Activated T-helper 2 cell treated with anti-CD3 and anti-CD28 coated beads, Interferon-gamma antibody, Interleukin-2, Interleukin-4, amounts not matched to agents 10 μg/mL and 5 μg/mL and 100 μg/mL, durations not matched to agents 14 hours and 24 hours and 36 hours (primary cell): ENCODE data around the gene HLCS. TPM values are rescaled to one million over a fixed set of nuclear protein-coding genes. Genes with fewer than 3 reads are reported as not detected.
"Not testable (repeated sequence)": the region's sequence is repeated elsewhere in the genome, so short reads cannot be mapped to it uniquely, and the experiment has no call there.

Experiments
- DNase-seq: peaks from one replicate; pipeline ENCODE4 v3.0.0; 2021; ENCODE audit warnings: low spot score
- H3K27ac Mint-ChIP-seq: one replicate; pipeline ENCODE4 v1.8.0; 2021; ENCODE audit warnings: mixed read lengths
- H3K27me3 Mint-ChIP-seq: one replicate; pipeline ENCODE4 v1.8.0; 2021; ENCODE audit warnings: low read depth, mixed read lengths
- H3K36me3 Mint-ChIP-seq: one replicate; pipeline ENCODE4 v1.8.0; 2021; ENCODE audit warnings: low read depth, mixed read lengths
- H3K4me1 Mint-ChIP-seq: one replicate; pipeline ENCODE4 v1.8.0; 2021; ENCODE audit warnings: low read depth, mixed read lengths
- H3K4me3 Mint-ChIP-seq: one replicate; pipeline ENCODE4 v1.8.0; 2021; ENCODE audit warnings: low read depth, mild to moderate bottlenecking, moderate library complexity, mixed read lengths
- H3K9me3 Mint-ChIP-seq: one replicate; pipeline ENCODE4 v1.8.0; 2021; ENCODE audit warnings: mixed read lengths
- intact Hi-C: fragments of 100-400 bp; cut with micrococcal nuclease; formaldehyde crosslinking; loops from one replicate; pipeline ENCODE4 v1.15.1; 2023
- total RNA-seq: library from RNA; stranded (reverse); gene quantifications from 2 replicates; pipeline ENCODE4 v1.2.3, GENCODE V29; 2022

The HLCS gene
- total RNA-seq, 1 donor from 2014 or later, result 17.2 TPM

DNA sequence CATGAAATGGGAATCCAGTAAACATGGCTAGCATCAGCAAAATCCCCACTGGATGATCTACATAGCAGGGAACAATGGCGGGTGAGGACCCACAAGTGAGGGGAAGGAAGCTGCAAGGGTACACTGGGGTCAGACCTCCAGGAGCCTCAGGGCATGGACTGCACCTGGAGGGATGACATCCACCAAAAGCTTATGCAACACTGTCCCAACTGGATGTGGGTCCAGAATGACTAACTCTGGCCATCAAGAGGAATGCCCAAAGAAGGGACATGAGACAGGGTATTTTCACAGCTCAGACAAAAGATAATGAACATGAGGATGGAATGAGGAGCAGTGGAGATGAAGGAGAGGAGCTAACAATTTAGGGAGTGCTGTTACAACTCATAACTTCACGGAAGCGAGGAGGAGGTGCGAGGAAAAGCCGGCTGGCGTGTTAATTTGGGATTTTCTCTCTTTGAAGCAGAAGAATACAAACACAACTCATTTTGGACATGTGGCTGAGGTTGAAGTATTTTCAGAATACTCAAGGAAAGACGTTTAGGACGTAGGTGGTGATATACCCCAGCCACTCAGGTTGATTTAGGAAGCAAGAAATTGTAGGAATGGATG is 5.7 kb downstream of the HLCS start:
- intact Hi-C loops, result loop anchor here (10.0 kb wide), 2 partner anchors 264 to 604 kb away; no protein-coding TSS in a partner anchor
- no peak overlapping the region for H3K4me3 Mint-ChIP-seq
- H3K36me3 Mint-ChIP-seq, result peaks cover 24% of the 10 kb centered on the region
- H3K4me1 Mint-ChIP-seq, result peaks cover 13% of the 10 kb centered on the region
- no peak overlapping the region for H3K27ac Mint-ChIP-seq
- no peaks in the 10 kb centered on the region for H3K27me3 Mint-ChIP-seq
- DNase-seq, result no peak
- H3K9me3 Mint-ChIP-seq, result no peaks in the 10 kb centered on the region

DNA sequence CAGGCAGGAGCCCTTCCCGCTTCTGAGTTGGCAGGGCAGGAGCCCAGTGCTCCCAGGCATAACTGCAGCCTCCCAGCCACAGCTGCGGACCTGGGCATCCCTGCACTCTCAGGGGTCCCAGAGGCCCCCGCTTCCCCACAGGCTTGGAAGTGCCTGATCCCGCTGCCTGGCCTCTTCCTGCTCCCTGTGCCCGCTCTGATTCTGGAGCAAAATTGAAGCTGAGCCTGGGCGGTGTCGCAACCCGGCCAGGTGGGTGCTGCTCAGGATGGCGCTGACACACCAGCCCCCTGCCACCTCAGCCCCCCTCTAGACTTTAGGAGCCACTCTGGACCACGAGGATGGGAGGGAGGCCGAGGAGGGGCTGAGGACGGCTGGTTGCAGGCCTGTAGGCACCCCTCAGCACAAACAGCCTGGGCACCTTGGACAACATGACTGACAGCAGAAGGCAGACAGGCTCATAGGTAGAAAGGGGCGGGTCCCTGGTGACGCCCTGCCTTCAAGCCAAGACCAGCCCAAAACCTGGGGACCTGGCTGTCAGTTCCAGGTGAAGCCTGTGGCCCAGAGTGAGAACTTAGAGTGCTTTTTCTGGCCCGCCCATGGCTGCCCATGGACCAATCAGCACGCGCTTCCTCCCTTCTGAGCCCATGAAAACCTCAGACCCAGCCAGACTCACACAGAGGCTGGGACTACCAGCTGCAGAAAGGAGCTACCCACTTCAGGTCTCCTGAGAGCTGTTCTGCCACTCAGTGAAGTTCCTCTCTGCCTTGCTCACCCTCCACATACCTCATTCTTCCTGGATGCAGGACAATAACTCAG is 7.2 kb downstream of the HLCS start:
- Mint-ChIP-seq H3K27me3 (no peaks in the 10 kb centered on the region), H3K36me3 (peaks cover 24% of the 10 kb centered on the region), H3K27ac (no peak overlapping the region), H3K4me1 (peaks cover 5% of the 10 kb centered on the region), H3K9me3 (no peaks in the 10 kb centered on the region), H3K4me3 (no peak overlapping the region)
- DNase-seq, result no peak
- intact Hi-C loops, result no loop called here

DNA sequence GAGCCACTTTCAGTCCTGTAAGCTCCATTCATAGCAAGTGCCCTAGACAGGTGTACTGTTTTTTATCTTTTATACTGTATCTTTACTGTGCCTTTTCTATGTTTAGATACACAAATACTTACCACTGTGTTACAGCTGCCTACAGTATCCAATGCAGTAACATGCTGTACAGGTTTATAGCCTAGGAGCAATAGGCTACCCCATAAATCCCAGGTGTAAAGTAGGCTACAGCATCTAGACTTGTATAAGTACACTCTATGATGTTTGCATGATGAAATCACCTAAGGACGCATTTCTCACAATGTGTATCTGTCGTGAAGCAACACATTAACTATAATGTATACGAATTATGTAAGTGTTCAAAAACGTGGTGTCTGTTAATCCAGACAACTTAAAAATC is 10.7 kb downstream of the HLCS start:
- Mint-ChIP-seq H3K27me3 (no peaks in the 10 kb centered on the region), H3K36me3 (peaks cover 19% of the 10 kb centered on the region)

DNA sequence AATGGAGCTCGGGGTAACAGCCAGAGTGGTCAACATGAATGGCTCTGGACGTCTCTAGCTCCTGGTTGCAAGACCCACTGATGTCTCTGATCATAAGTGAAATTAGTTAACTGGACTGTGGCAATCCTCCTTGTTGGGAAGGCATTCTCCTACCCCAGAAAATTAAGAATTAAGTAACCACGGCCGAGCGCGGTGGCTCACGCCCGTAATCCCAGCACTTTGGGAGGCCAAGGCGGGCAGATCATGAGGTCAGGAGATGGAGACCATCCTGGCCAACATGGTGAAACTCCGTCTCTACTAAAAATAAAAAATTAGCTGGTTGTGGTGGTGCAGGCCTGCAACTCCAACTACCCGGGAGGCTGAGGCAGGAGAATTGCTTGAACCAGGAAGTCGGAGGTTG is 14.1 kb downstream of the HLCS start:
- intact Hi-C loops, DNase-seq, H3K4me1 Mint-ChIP-seq, H3K27me3 Mint-ChIP-seq, H3K9me3 Mint-ChIP-seq, H3K27ac Mint-ChIP-seq, H3K4me3 Mint-ChIP-seq: not testable (repeated sequence)
- peaks cover 25% of the 10 kb centered on the region for H3K36me3 Mint-ChIP-seq

More for the DNA sequence above, 10.7 kb downstream of the HLCS start:
- H3K4me3 Mint-ChIP-seq, result no peak overlapping the region
- H3K9me3 Mint-ChIP-seq, result no peaks in the 10 kb centered on the region
- no peak overlapping the region for H3K27ac Mint-ChIP-seq
- no peak for DNase-seq
- peaks cover 3% of the 10 kb centered on the region for H3K4me1 Mint-ChIP-seq
- intact Hi-C loops, result no loop called here

DNA sequence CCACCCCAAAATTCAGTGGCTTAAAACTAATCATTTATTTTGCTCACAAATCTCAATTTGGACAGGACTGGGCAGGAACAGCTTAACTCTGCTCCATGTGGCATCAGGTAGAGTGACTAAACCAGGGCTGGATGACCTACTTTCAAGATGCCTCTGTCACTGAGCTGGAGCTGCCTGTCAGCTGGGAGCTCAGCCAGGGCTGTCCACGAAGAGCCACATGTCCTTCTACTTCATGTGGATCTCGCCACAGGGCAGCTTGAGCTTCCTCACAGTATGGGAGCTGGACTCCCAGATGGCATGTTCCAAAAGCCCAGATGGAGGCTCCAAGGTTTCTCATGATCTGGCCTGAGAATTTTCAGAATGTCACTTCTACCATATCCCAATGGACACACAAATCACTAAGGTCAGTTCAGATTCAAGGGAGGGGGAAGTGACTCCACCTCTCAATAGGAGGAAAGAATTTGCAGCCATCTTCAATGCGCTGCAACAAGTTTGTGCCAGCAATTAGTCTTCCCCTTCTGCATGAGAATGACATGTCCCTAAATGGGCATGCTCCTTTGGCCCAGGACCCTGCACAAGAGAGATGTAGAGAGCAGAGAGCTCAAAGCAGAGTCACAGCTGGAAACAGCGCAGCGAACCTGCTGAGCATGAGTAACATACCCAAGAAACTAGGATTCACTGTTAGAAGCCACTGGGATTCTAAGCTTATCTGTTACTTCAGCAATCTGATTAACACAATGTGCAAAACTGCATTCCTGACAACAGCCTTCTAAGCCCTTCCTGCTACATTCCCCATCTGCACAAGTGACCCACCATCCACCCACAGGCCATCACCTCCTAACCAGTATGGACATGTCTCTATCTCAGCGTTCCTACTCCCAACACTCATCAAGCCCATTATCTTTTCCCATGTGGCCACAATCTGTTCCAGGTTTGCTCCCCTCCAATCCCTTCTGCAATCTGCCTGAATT is 17.0 kb downstream of the HLCS start:
- Mint-ChIP-seq H3K27me3 (no peaks in the 10 kb centered on the region), H3K36me3 (peaks cover 33% of the 10 kb centered on the region), H3K9me3 (no peaks in the 10 kb centered on the region), H3K27ac (no peak overlapping the region), H3K4me1 (no peaks in the 10 kb centered on the region), H3K4me3 (no peak overlapping the region)
- intact Hi-C loops, result no loop called here
- no peak for DNase-seq

DNA sequence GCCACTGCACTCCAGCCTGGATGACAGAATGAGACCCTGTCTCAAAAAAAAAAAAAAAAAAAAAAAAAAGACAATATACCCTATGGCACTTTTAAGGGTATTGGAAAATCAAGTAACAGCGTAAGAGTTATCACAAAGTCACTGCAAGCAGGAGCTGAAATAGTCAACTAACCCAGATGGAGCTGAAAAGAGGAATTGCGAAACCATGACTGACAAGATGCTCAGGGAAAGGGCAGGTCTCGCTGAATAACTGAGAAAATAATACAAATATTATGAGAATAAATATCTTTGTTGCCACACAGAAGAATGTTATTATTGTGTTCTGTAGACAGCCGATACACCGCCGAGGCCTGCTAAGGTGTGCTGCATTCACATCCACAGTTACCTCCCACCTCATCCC is 17.8 kb downstream of the HLCS start:
- Mint-ChIP-seq H3K27ac (no peak overlapping the region), H3K9me3 (no peaks in the 10 kb centered on the region), H3K27me3 (no peaks in the 10 kb centered on the region), H3K4me1 (no peaks in the 10 kb centered on the region), H3K4me3 (no peak overlapping the region), H3K36me3 (peaks cover 33% of the 10 kb centered on the region)
- intact Hi-C loops, result no loop called here
- no peak for DNase-seq

- intact Hi-C loops, result no loop called here
- Mint-ChIP-seq H3K9me3 (no peaks in the 10 kb centered on the region), H3K36me3 (peaks cover 33% of the 10 kb centered on the region), H3K4me1 (no peaks in the 10 kb centered on the region), H3K27ac (no peak overlapping the region), H3K27me3 (no peaks in the 10 kb centered on the region), H3K4me3 (no peak overlapping the region)
- DNase-seq, result no peak
These were observed 19.5 kb downstream of the HLCS start for GRCh38 chr21:36946949-36947356.

- Mint-ChIP-seq H3K9me3 (no peaks in the 10 kb centered on the region), H3K27me3 (no peaks in the 10 kb centered on the region), H3K27ac (no peak overlapping the region), H3K4me3 (no peak overlapping the region), H3K4me1 (no peaks in the 10 kb centered on the region), H3K36me3 (peaks cover 32% of the 10 kb centered on the region)
- intact Hi-C loops, result no loop called here
- no peak for DNase-seq
These were observed 20.9 kb downstream of the HLCS start for GRCh38 chr21:36945496-36946138.

DNA sequence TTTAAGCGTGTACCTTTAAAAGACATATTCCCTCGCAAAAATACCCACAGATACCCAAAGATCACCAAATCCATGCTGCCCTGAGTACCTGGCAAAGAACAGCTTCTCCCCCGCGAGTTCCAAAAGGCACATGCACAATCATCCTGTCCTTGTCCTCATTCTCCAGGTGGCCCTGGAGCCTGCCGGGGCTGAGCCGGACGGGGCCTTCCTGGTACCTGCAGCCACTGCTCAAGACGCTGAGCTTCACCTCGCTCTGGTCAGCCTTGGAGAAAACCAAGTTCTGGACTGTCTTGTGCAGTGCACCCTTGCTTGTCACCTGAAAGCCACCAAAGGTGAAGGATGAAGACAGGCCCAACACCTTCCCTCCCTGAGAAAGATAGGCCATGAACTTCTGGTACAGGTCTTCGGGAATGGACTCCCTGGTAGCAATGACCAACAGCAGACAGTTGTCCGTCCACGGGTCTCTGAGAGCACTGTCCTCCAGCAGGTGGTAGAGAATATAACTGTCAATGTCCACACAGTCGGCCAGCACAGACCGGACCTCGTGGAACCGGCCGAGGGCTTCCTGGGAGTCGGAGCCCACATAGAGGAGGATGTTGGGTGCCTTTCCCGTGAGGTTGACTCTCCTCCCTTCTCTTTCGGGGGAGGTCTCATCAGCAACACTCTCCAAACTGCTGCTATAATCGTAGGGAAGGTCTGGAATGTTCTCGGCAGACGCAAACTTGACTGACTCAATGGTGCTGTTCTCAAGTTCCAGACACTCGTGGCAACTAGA is 29.9 kb downstream of the HLCS start:
- H3K4me3 Mint-ChIP-seq, result no peak overlapping the region
- no peak overlapping the region for H3K27ac Mint-ChIP-seq
- intact Hi-C loops, result no loop called here
- H3K36me3 Mint-ChIP-seq, result peaks cover 19% of the 10 kb centered on the region
- no peaks in the 10 kb centered on the region for H3K27me3 Mint-ChIP-seq
- no peaks in the 10 kb centered on the region for H3K9me3 Mint-ChIP-seq
- no peak for DNase-seq
- no peaks in the 10 kb centered on the region for H3K4me1 Mint-ChIP-seq

DNA sequence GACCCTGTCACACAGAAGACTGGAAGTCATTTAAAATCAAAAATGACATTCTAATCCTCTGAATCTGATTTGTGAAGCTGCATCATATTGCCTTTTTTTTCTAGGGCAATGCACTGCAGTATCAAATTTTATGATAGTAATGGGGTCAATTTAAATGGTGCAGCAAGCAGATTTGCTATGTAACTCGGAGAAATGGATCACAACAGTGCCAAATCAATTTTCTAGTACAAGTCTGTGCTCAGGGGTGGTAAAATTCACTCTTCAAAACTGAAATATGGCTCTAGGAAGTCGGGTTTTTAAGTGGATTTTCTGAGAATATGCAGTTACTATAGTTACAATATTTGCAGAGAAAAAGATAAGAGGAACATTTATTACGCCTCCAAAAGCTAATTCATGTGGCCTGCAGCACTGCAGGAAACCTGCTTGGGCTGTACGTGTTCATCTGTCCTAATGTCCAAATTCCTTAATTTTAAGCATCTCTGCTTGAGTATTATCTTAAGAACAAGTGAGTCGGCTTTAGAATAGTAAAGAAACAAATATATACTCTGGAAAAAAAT is 31.5 kb downstream of the HLCS start:
- Mint-ChIP-seq H3K36me3 (peaks cover 17% of the 10 kb centered on the region), H3K27ac (no peak overlapping the region), H3K27me3 (no peaks in the 10 kb centered on the region), H3K4me1 (no peaks in the 10 kb centered on the region), H3K9me3 (no peaks in the 10 kb centered on the region), H3K4me3 (no peak overlapping the region)
- intact Hi-C loops, result no loop called here
- DNase-seq, result no peak

- Mint-ChIP-seq H3K4me1 (no peaks in the 10 kb centered on the region), H3K4me3 (no peak overlapping the region), H3K9me3 (no peaks in the 10 kb centered on the region), H3K27me3 (no peaks in the 10 kb centered on the region), H3K27ac (no peak overlapping the region), H3K36me3 (peaks cover 17% of the 10 kb centered on the region)
- no peak for DNase-seq
- intact Hi-C loops, result no loop called here
These were observed 34.2 kb downstream of the HLCS start for GRCh38 chr21:36932161-36932816.
